CD4-positive, alpha-beta memory T cell (primary cell): Measurements from ENCODE around the gene GRAP2. TPM values are rescaled to one million over a fixed set of nuclear protein-coding genes. Genes with fewer than 3 reads are reported as not detected.

ENCODE experiments used
- CTCF ChIA-PET: fragments of 350-600 bp; sonication (Branson Sonifier 250); formaldehyde crosslinking; loops from one replicate; lab custom pipeline; 2021; ENCODE audit warnings: inconsistent platforms; ENCODE audit not compliant: partially characterized antibody; lab: Charles Lee
- POLR2A ChIA-PET: fragments of 350-600 bp; sonication (Branson Sonifier 250); formaldehyde crosslinking; loops from one replicate; lab custom pipeline; 2021; ENCODE audit not compliant: partially characterized antibody; lab: Charles Lee
- DNase-seq, 5 donors: peaks; one replicate each; pipeline versions ENCODE4 v3.0.0 to v3.0.0-alpha.2; 2020 to 2022; ENCODE audit warnings: mixed read lengths in 1 of 5
- H3K27ac ChIP-seq: one replicate; pipeline ENCODE4 v1.7.0; 2013; ENCODE audit warnings: low read depth, low read length
- H3K27me3 ChIP-seq: 2 replicates; pipeline ENCODE4 v1.7.0; 2013; ENCODE audit warnings: mild to moderate bottlenecking, low read length, moderate library complexity; ENCODE audit not compliant: insufficient read depth
- H3K36me3 ChIP-seq: 2 replicates; pipeline ENCODE4 v1.7.0; 2013; ENCODE audit warnings: mild to moderate bottlenecking, low read length, moderate library complexity; ENCODE audit not compliant: insufficient read depth
- H3K4me1 ChIP-seq: 2 replicates; pipeline ENCODE4 v1.7.0; 2013; ENCODE audit warnings: mild to moderate bottlenecking, low read length, moderate library complexity; ENCODE audit not compliant: insufficient read depth
- H3K4me3 ChIP-seq, 2 donors: one replicate each; pipeline ENCODE4 v1.7.0; 2013; ENCODE audit warnings: low read length in 2 of 2, mild to moderate bottlenecking in 1 of 2
- H3K9me3 ChIP-seq, 2 donors: one replicate each; pipeline ENCODE4 v1.7.0; 2013; ENCODE audit warnings: low read length in 2 of 2, control low read depth in 1 of 2; ENCODE audit not compliant: control insufficient read depth in 1 of 2
- H3K27ac Mint-ChIP-seq, 7 donors: one replicate each; pipeline ENCODE4 v1.8.0; 2020 to 2021; ENCODE audit warnings: mixed read lengths in 7 of 7, mild to moderate bottlenecking in 6 of 7, inconsistent platforms in 3 of 7, moderate library complexity in 3 of 7
- H3K27me3 Mint-ChIP-seq, 2 donors: one replicate each; pipeline ENCODE4 v1.8.0; 2020 to 2021; ENCODE audit warnings: mixed read lengths in 2 of 2
- H3K36me3 Mint-ChIP-seq, 2 donors: one replicate each; pipeline ENCODE4 v1.8.0; 2020 to 2021; ENCODE audit warnings: mixed read lengths in 2 of 2, inconsistent platforms in 1 of 2, mild to moderate bottlenecking in 1 of 2
- H3K4me1 Mint-ChIP-seq, 4 donors: one replicate each; pipeline ENCODE4 v1.8.0; 2020 to 2021; ENCODE audit warnings: mixed read lengths in 4 of 4, mild to moderate bottlenecking in 1 of 4
- H3K4me3 Mint-ChIP-seq, 8 donors: one replicate each; pipeline ENCODE4 v1.8.0; 2020 to 2021; ENCODE audit warnings: mixed read lengths in 8 of 8, mild to moderate bottlenecking in 7 of 8, moderate library complexity in 6 of 8, inconsistent platforms in 3 of 8
- H3K9me3 Mint-ChIP-seq, 8 donors: one replicate each; pipeline ENCODE4 v1.8.0; 2020 to 2021; ENCODE audit warnings: mixed read lengths in 8 of 8, mild to moderate bottlenecking in 5 of 8, inconsistent platforms in 3 of 8, moderate library complexity in 1 of 8
- intact Hi-C: fragments of 100-400 bp; cut with micrococcal nuclease; formaldehyde crosslinking; loops from one replicate; pipeline ENCODE4 v1.15.1; 2023
- polyA plus RNA-seq, 2 donors: library from polyadenylated mRNA; unstranded; fragments of 300-500 nt; fragmentation: Illumina TruSeq; gene quantifications; one replicate each; pipeline ENCODE4 v1.2.3, GENCODE V29; 2021
- total RNA-seq, 2 experiments: library from RNA; stranded (reverse); gene quantifications; one replicate each; pipeline ENCODE4 v1.2.3, GENCODE V29; 2021

Gene GRAP2
- total and polyA plus RNA-seq, 4 experiments from 2014 or later: 53.1 to 140 (median 110) TPM

DNA sequence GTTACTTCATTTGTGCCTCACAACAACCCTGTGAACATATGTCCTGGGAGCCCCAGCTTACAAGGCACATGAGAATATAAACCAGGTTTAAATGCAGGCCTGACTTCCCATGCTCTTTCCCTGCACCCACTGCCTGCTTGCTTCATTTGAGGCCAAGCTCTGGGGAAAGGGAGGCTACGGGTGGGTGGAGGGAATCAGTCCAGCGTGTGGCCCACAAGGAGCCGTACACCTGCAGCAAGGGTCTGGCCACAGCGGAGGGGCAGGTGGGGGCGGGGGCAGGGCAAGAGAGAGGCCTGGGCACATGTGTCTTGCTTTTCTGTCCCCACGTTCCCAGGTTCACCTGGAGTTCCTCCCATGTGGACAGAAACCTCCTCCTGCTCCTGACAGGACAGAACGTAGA lies 120.1 kb downstream of the GRAP2 start:
- H3K36me3 Mint-ChIP-seq: no peaks in the 10 kb centered on the region
- Histone ChIP-seq H3K36me3 (no peaks in the 10 kb centered on the region), H3K9me3 (no peaks in the 10 kb centered on the region), H3K4me3 (no peak overlapping the region), H3K27me3 (no peaks in the 10 kb centered on the region), H3K27ac (no peak overlapping the region), H3K4me1 (no peaks in the 10 kb centered on the region)
- peaks cover 0 to 1% of the 10 kb centered on the region in 2 donors for H3K27me3 Mint-ChIP-seq
- DNase-seq: no peak
- CTCF ChIA-PET: interaction anchor here (0.9 to 11.2 kb wide), 4 partner anchors 13 to 525 kb away, joined by 3 to 179 read pairs (median 3); no protein-coding TSS in a partner anchor
- H3K27ac Mint-ChIP-seq: no peak overlapping the region
- POLR2A ChIA-PET: interaction anchor here (0.9 kb wide), 1 partner anchor 23 kb away, joined by 3 read pairs; no protein-coding TSS in a partner anchor
- intact Hi-C loops: loop anchor here (10.0 kb wide), 1 partner anchor 76 kb away; no protein-coding TSS in a partner anchor
- no peak overlapping the region for H3K4me3 Mint-ChIP-seq
- no peaks in the 10 kb centered on the region for H3K9me3 Mint-ChIP-seq
- H3K4me1 Mint-ChIP-seq: no peaks in the 10 kb centered on the region

GRCh38 chr22:40021401-40022000 lies 120.6 kb downstream of the GRAP2 start:
- intact Hi-C loops: loop anchor here (10.0 kb wide), 1 partner anchor 77 kb away; no protein-coding TSS in a partner anchor
- no peaks in the 10 kb centered on the region for H3K9me3 ChIP-seq
- H3K27me3 ChIP-seq: no peaks in the 10 kb centered on the region
- H3K4me3 ChIP-seq: no peak overlapping the region
- no peaks in the 10 kb centered on the region for H3K36me3 ChIP-seq
- H3K4me1 ChIP-seq: no peaks in the 10 kb centered on the region
- no peak overlapping the region for H3K27ac ChIP-seq
- H3K4me3 Mint-ChIP-seq: no peak overlapping the region
- H3K27ac Mint-ChIP-seq: no peak overlapping the region
- H3K36me3 Mint-ChIP-seq: no peaks in the 10 kb centered on the region
- peaks cover 0 to 1% of the 10 kb centered on the region in 2 donors for H3K27me3 Mint-ChIP-seq
- ChIA-PET POLR2A (no interaction called here), CTCF (interaction anchor here (0.9 to 11.2 kb wide), 4 partner anchors 13 to 525 kb away, joined by 3 to 179 read pairs (median 20); no protein-coding TSS in a partner anchor)
- no peak for DNase-seq
- no peaks in the 10 kb centered on the region for H3K4me1 Mint-ChIP-seq
- H3K9me3 Mint-ChIP-seq: no peaks in the 10 kb centered on the region

- Histone ChIP-seq H3K4me3 (no peak overlapping the region), H3K36me3 (no peaks in the 10 kb centered on the region), H3K9me3 (no peaks in the 10 kb centered on the region), H3K4me1 (no peaks in the 10 kb centered on the region), H3K27ac (no peak overlapping the region), H3K27me3 (no peaks in the 10 kb centered on the region)
- H3K36me3 Mint-ChIP-seq: no peaks in the 10 kb centered on the region
- peaks cover 0 to 2% (median 0%) of the 10 kb centered on the region in 4 donors for H3K4me1 Mint-ChIP-seq
- intact Hi-C loops: loop anchor here (10.0 kb wide), 1 partner anchor 78 kb away; no protein-coding TSS in a partner anchor
- CTCF ChIA-PET: interaction anchor here (2.7 to 11.2 kb wide), 6 partner anchors 80 to 485 kb away, joined by 18 to 179 read pairs (median 27); partner anchors contain the start of gene ADSL
- no peak for DNase-seq
- no peak overlapping the region for H3K27ac Mint-ChIP-seq
- H3K9me3 Mint-ChIP-seq: no peaks in the 10 kb centered on the region
- H3K4me3 Mint-ChIP-seq: no peak overlapping the region
- POLR2A ChIA-PET: no interaction called here
- H3K27me3 Mint-ChIP-seq: peaks cover 0 to 1% of the 10 kb centered on the region in 2 donors
These were observed 121.8 kb downstream of the GRAP2 start for GRCh38 chr22:40022536-40023240.

Other genes with a start within 250 kb of the GRAP2 start
- under 1 TPM; 0.26 to 0.47 TPM for gene ENTHD1, start 7.3 kb upstream of the GRAP2 start, total RNA-seq
- gene ENTHD1, start 7.3 kb upstream of the GRAP2 start, polyA plus RNA-seq: under 1 TPM; 0.10 to 0.14 TPM
- 10 to 100 TPM in 1 of 2 experiments, 1 to 10 TPM in 1; 9.3 to 10.2 TPM for gene TMA7B, start 59.3 kb downstream of the GRAP2 start, total RNA-seq
- 1 to 10 TPM in 1 of 2 donors, not detected in 1; 3.3 TPM for gene TMA7B, start 59.3 kb downstream of the GRAP2 start, polyA plus RNA-seq
- under 1 TPM in 1 of 2 experiments, not detected in 1; 0.29 TPM for gene FAM83F, start 93.9 kb downstream of the GRAP2 start, total RNA-seq
- gene FAM83F, start 93.9 kb downstream of the GRAP2 start, polyA plus RNA-seq: not detected